GM10248 (cell line): ENCODE results near the gene CALHM3.

Experiments
- CTCF ChIA-PET: fragments of 300-600 bp; sonication (Branson Sonifier 250); formaldehyde crosslinking; extraction: SDS; loops from one replicate; lab custom pipeline; 2021; ENCODE audit warnings: antibody characterized with exemption; lab: Yijun Ruan, JAX
- POLR2A ChIA-PET: fragments of 350-650 bp; sonication (Branson Sonifier 250); formaldehyde crosslinking; extraction: SDS; loops from one replicate; lab custom pipeline; 2020; ENCODE audit warnings: antibody characterized with exemption; lab: Yijun Ruan, JAX
- DNase-seq: peaks from one replicate; pipeline ENCODE4 v3.0.0; 2012; ENCODE audit errors: extremely low spot score
- TF ChIP-seq, protein P1 (sequence below): IDR thresholded peaks from 2 replicates; pipeline ENCODE4 v1.5.1; 2012; ENCODE audit warnings: mild to moderate bottlenecking, low read depth; ENCODE audit errors: extremely low read depth, missing control alignments, control extremely low read depth

The CALHM3 gene

DNA sequence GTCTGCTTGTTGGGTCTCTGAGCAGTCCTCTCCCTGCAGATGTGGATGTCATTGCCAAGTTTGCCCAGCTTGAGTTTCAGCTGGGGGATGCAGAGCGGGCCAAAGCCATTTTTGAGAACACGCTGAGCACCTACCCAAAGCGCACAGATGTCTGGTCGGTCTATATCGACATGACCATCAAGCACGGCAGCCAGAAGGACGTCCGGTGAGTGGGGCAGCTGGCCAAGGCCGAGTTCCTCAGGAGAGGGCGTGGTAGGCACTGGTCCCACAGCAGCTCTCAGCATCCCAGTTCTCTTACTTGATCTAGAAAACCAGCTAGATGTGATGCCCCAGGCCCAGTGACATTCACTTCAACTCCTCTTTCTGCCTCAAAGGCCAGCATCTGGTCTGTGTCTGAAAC is 34.6 kb downstream of the CALHM3 start:
- POLR2A ChIA-PET, result no interaction called here
- no peak for DNase-seq
- TF ChIP-seq, protein P1, sequence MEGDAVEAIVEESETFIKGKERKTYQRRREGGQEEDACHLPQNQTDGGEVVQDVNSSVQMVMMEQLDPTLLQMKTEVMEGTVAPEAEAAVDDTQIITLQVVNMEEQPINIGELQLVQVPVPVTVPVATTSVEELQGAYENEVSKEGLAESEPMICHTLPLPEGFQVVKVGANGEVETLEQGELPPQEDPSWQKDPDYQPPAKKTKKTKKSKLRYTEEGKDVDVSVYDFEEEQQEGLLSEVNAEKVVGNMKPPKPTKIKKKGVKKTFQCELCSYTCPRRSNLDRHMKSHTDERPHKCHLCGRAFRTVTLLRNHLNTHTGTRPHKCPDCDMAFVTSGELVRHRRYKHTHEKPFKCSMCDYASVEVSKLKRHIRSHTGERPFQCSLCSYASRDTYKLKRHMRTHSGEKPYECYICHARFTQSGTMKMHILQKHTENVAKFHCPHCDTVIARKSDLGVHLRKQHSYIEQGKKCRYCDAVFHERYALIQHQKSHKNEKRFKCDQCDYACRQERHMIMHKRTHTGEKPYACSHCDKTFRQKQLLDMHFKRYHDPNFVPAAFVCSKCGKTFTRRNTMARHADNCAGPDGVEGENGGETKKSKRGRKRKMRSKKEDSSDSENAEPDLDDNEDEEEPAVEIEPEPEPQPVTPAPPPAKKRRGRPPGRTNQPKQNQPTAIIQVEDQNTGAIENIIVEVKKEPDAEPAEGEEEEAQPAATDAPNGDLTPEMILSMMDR, result no peak
- CTCF ChIA-PET, result interaction anchor here (0.8 to 1.0 kb wide), 2 partner anchors 28 to 39 kb away, joined by 3 read pairs; no protein-coding TSS in a partner anchor

DNA sequence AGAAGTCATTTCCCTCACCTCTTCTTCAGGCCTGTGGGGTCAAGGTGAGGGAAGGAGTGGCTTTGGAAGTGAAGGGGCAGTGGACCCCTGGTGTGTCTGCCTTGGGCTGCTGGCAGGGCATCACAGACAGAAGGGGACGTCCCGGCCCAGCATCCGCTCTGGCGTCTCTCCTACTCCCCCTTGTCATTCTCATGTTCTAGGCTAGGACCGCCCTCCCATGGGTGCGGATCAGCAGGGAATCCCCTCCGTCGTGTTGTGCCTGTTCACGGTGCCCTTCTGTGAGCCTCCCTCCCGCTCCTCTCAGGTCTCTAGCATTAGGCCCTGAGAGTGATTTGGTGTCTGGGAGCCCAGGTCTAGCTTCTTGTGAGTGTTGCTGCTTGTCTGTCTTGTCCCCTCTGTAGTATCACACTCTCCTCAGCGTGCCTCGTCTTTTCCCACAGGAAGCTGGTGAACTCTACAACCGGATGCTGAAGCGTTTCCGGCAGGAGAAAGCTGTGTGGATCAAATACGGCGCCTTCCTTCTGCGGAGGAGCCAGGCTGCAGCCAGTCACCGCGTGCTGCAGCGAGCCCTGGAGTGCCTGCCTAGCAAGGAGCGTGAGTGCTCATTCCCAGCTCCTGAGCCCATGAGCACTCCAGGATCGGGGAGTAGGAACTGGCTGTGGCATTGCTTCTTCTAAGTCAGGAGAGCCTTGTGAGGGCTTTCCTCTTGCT is 35.4 kb downstream of the CALHM3 start:
- POLR2A ChIA-PET, result interaction anchor here (0.5 kb wide), 1 partner anchor 23 kb away, joined by 4 read pairs; no protein-coding TSS in a partner anchor
- DNase-seq, result no peak
- CTCF ChIA-PET, result interaction anchor here (0.8 to 1.1 kb wide), 2 partner anchors 27 to 34 kb away, joined by 3 read pairs; no protein-coding TSS in a partner anchor
- TF ChIP-seq, protein P1, result no peak

DNA sequence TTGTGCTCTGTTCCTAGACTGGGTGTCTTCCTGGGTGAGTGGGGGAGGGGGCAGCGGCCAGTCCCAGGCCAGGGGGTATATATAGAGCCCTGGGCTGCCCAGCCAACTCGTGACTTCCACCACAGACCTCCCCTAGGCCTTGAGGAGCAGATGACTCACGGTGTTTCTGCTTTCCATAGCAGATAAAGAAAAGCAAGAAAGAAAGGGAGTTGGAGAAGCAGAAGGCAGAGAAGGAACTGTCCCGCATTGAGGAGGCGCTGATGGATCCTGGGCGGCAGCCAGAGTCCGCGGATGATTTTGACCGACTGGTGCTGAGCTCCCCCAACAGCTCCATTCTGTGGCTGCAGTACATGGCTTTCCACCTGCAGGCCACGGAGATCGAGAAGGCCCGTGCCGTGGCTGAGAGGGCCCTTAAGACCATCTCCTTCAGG is 37.0 kb downstream of the CALHM3 start:
- ChIA-PET CTCF (interaction anchor here (1.1 to 1.8 kb wide), 2 partner anchors 26 to 44 kb away, joined by 5 read pairs; no protein-coding TSS in a partner anchor), POLR2A (no interaction called here)
- DNase-seq, result no peak
- TF ChIP-seq, protein P1, result no peak

DNA sequence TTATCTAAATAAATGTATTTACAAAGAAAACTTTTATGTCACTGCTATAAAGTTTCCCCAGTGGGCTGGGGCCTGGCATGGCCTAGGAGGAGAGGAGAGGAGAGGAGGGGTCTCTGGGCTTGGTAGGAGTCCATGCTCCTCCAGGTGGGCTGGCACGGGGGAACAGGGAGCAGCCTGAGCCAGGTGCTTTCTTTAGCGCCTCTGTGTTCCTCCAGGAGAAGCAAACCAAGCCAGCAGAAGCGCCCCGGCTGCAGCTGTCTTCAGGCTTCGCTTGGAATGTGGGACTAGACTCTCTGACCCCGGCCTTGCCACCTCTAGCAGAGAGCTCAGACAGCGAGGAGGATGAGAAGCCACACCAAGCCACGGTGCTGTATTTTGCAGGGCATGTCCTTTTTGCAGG is 37.4 kb downstream of the CALHM3 start:
- TF ChIP-seq, protein P1, result no peak
- ChIA-PET POLR2A (no interaction called here), CTCF (interaction anchor here (1.1 to 1.8 kb wide), 2 partner anchors 25 to 45 kb away, joined by 5 read pairs; no protein-coding TSS in a partner anchor)
- DNase-seq, result no peak

DNA sequence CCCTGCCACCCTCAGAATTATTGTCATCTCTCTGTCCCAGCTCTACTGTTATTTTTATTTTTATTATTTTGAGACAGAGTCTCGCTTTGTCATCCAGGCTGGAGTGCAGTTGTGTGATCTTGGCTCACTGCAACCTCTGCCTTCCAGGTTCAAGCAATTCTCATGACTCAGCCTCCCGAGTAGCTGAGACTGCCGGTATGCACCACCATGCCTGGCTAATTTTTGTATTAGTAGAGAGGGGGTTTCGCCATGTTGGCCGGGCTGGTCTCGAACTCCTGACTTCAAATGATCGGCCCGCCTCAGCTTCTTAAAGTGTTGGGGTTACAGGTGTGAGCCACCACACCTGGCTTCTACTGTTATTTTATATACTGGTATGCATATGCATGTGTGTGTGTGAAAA is 37.8 kb downstream of the CALHM3 start:
- POLR2A ChIA-PET, result no interaction called here
- TF ChIP-seq, protein P1, result no peak
- CTCF ChIA-PET, result interaction anchor here (1.8 kb wide), 1 partner anchor 25 kb away, joined by 5 read pairs; no protein-coding TSS in a partner anchor
- no peak for DNase-seq

DNA sequence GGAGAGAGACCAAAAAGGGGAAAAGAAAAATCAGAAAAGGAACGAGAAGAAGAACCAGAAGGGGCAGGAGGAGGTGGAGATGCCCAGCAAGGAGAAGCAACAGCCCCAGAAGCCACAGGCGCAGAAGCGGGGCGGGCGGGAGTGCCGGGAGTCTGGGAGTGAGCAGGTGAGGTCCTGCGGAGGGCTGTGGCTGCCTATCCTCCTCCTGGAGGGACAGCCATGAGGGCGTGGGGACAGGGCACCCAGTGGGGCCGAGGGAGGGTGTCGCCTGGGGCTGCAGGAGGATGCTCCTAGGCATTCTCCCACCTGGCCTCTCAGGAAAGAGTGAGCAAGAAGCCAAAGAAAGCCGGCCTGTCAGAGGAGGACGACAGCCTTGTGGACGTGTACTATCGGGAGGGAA is 38.6 kb downstream of the CALHM3 start:
- CTCF ChIA-PET, result no interaction called here
- POLR2A ChIA-PET, result no interaction called here
- no peak for DNase-seq
- TF ChIP-seq, protein P1, result no peak
